Measurements from ENCODE around the gene CYP2S1.
A peak's percentile ranks its signal among the peaks of the same experiment; 100 is the strongest.

The CYP2S1 gene

GRCh38 chr19:41193430-41194156 lies 574 bp downstream of the CYP2S1 start:
- DNase-seq, result no peak
- Mint-ChIP-seq H3K4me3 (peak overlapping the region; percentile 68), H3K27me3 (ENCODE audit: low read depth, poor library complexity) (peaks cover 68% of the 10 kb centered on the region), H3K9me3 (no peaks in the 10 kb centered on the region), H3K36me3 (ENCODE audit: low read depth) (no peaks in the 10 kb centered on the region), H3K4me1 (peaks cover 37% of the 10 kb centered on the region), H3K27ac (no peak overlapping the region)
- TF ChIP-seq CTCF (IDR thresholded peaks at IDR 0.05), result no peak

DNA sequence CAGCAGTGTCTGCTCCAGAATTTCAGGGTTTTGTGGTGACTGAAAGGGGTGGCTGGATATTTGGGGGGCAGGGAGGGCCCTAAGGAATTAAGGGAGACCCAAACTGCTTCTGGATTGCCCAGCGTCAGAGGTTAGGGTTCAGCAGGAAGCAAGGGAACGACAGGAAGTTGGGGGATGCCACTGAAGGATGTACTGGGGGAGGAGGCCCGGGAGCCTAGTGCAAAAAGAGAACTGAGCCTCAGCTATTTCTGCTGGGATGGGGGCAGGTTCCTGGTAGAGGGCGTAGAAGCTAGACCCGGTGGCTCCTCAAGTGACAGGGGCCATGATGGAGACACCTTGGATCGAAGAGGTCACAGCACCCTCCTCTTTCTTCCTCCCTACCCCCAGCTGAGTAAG lies 1.1 kb downstream of the CYP2S1 start:
- Mint-ChIP-seq H3K36me3 (ENCODE audit: low read depth) (no peaks in the 10 kb centered on the region), H3K27me3 (ENCODE audit: low read depth, poor library complexity) (peaks cover 64% of the 10 kb centered on the region), H3K4me3 (peak overlapping the region; percentile 68), H3K27ac (no peak overlapping the region), H3K9me3 (no peaks in the 10 kb centered on the region), H3K4me1 (peaks cover 42% of the 10 kb centered on the region)
- TF ChIP-seq CTCF (IDR thresholded peaks at IDR 0.05), result no peak
- no peak for DNase-seq

GRCh38 chr19:41195675-41196497 lies 2.9 kb downstream of the CYP2S1 start:
- no peaks in the 10 kb centered on the region for H3K9me3 Mint-ChIP-seq
- H3K27me3 Mint-ChIP-seq (ENCODE audit: low read depth, poor library complexity), result peaks cover 48% of the 10 kb centered on the region
- H3K36me3 Mint-ChIP-seq (ENCODE audit: low read depth), result no peaks in the 10 kb centered on the region
- TF ChIP-seq CTCF (IDR thresholded peaks at IDR 0.05), result no peak
- peaks cover 39% of the 10 kb centered on the region for H3K4me1 Mint-ChIP-seq
- H3K27ac Mint-ChIP-seq, result peak overlapping the region; percentile 34
- H3K4me3 Mint-ChIP-seq, result no peak overlapping the region
- no peak for DNase-seq

- H3K27me3 Mint-ChIP-seq (ENCODE audit: low read depth, poor library complexity), result peaks cover 23% of the 10 kb centered on the region
- H3K4me3 Mint-ChIP-seq, result no peak overlapping the region
- TF ChIP-seq CTCF (IDR thresholded peaks at IDR 0.05), result no peak
- no peak overlapping the region for H3K27ac Mint-ChIP-seq
- no peaks in the 10 kb centered on the region for H3K9me3 Mint-ChIP-seq
- H3K36me3 Mint-ChIP-seq (ENCODE audit: low read depth), result no peaks in the 10 kb centered on the region
- H3K4me1 Mint-ChIP-seq, result peaks cover 38% of the 10 kb centered on the region
- DNase-seq, result no peak
Observed at GRCh38 chr19:41198559-41198958, 5.5 kb downstream of the CYP2S1 start.

- Mint-ChIP-seq H3K27me3 (ENCODE audit: low read depth, poor library complexity) (peaks cover 4% of the 10 kb centered on the region), H3K36me3 (ENCODE audit: low read depth) (no peaks in the 10 kb centered on the region), H3K4me3 (no peak overlapping the region), H3K9me3 (no peaks in the 10 kb centered on the region), H3K4me1 (peaks cover 36% of the 10 kb centered on the region), H3K27ac (no peak overlapping the region)
- no peak for DNase-seq
- TF ChIP-seq CTCF (IDR thresholded peaks at IDR 0.05), result no peak
Observed at GRCh38 chr19:41203371-41203770, 10.4 kb downstream of the CYP2S1 start.

All from nephron progenitor cell (in vitro differentiated cells).